DND-41 (cell line): Measurements from ENCODE around the gene PRKCE.

ENCODE experiments used
- ATAC-seq: fragments of 200-7000 bp; cut with Tn5 transposase; 3 replicates; pipeline ENCODE4 v1.9.1; 2021; ENCODE audit warnings: low read depth; ENCODE audit not compliant: insufficient read depth
- DNase-seq: peaks from one replicate; pipeline ENCODE4 v3.0.0-alpha.2; 2020
- H2AFZ ChIP-seq: 2 replicates; pipeline ENCODE4 v1.6.0; 2012; ENCODE audit warnings: low read depth, low read length
- H3K27ac ChIP-seq: 2 replicates; pipeline ENCODE4 v1.5.1; 2012; ENCODE audit warnings: low read length, inconsistent platforms
- H3K27me3 ChIP-seq: fragments of 200-600 bp; sonication (generic); 2 replicates; pipeline ENCODE4 v1.6.0; 2012; ENCODE audit warnings: low read length, mild to moderate bottlenecking, inconsistent platforms; ENCODE audit not compliant: insufficient read depth, poor library complexity
- H3K36me3 ChIP-seq: 2 replicates; pipeline ENCODE4 v1.5.1; 2012; ENCODE audit warnings: low read length, inconsistent platforms; ENCODE audit not compliant: insufficient read depth
- H3K4me1 ChIP-seq: 2 replicates; pipeline ENCODE4 v1.5.1; 2012; ENCODE audit warnings: mild to moderate bottlenecking, low read length; ENCODE audit not compliant: insufficient read depth
- H3K4me2 ChIP-seq: 2 replicates; pipeline ENCODE4 v1.6.0; 2012; ENCODE audit warnings: mild to moderate bottlenecking, moderate library complexity, low read length, inconsistent platforms; ENCODE audit not compliant: insufficient read depth
- H3K4me3 ChIP-seq, 2 experiments: fragments of 200-600 bp in 1 of 2; shearing (Covaris generic) in 1 of 2; 2 replicates each; pipeline ENCODE4 v1.5.1; 2012 to 2016; ENCODE audit warnings: inconsistent platforms in 2 of 2, low read length in 2 of 2, mild to moderate bottlenecking in 2 of 2, low read depth in 1 of 2, moderate library complexity in 1 of 2
- H3K79me2 ChIP-seq: 2 replicates; pipeline ENCODE4 v1.6.0; 2012; ENCODE audit warnings: low read length, inconsistent platforms; ENCODE audit not compliant: insufficient read depth
- H3K9ac ChIP-seq: 2 replicates; pipeline ENCODE4 v1.6.0; 2012; ENCODE audit warnings: low read depth, mild to moderate bottlenecking, inconsistent platforms, low read length, moderate library complexity
- H3K9me3 ChIP-seq: 2 replicates; pipeline ENCODE4 v1.5.1; 2012; ENCODE audit warnings: low read length, moderate library complexity, mild to moderate bottlenecking, inconsistent platforms; ENCODE audit not compliant: insufficient read depth, severe bottlenecking
- H4K20me1 ChIP-seq: 2 replicates; pipeline ENCODE4 v1.6.0; 2012; ENCODE audit warnings: low read length; ENCODE audit not compliant: insufficient read depth
- EZH2 ChIP-seq: IDR thresholded peaks from 3 replicates; pipeline ENCODE4 v1.6.1; 2012; ENCODE audit warnings: borderline replicate concordance, low read depth, mild to moderate bottlenecking, moderate library complexity, low read length, inconsistent platforms; ENCODE audit not compliant: severe bottlenecking
- TF ChIP-seq, protein P1 (sequence below): IDR thresholded peaks from 2 replicates; pipeline ENCODE4 v1.5.1; 2012; ENCODE audit warnings: borderline replicate concordance, low read length, moderate library complexity, mild to moderate bottlenecking; ENCODE audit not compliant: poor library complexity, severe bottlenecking; ENCODE audit errors: extremely low read depth

The PRKCE gene

GRCh38 chr2:45820048-45820447 lies 168.6 kb downstream of the PRKCE start:
- H3K27ac ChIP-seq, result no peak overlapping the region

GRCh38 chr2:45821558-45822271 lies 170.2 kb downstream of the PRKCE start:
- Histone ChIP-seq H3K4me3 (no peak overlapping the region), H3K36me3 (no peaks in the 10 kb centered on the region), H3K4me1 (peaks cover 25% of the 10 kb centered on the region), H2AFZ (no peak overlapping the region), H3K4me2 (no peak overlapping the region), H3K9ac (no peak overlapping the region), H4K20me1 (no peaks in the 10 kb centered on the region), H3K27ac (no peak overlapping the region), H3K79me2 (no peaks in the 10 kb centered on the region), H3K9me3 (no peaks in the 10 kb centered on the region), H3K27me3 (no peaks in the 10 kb centered on the region)
- TF ChIP-seq, protein P1, sequence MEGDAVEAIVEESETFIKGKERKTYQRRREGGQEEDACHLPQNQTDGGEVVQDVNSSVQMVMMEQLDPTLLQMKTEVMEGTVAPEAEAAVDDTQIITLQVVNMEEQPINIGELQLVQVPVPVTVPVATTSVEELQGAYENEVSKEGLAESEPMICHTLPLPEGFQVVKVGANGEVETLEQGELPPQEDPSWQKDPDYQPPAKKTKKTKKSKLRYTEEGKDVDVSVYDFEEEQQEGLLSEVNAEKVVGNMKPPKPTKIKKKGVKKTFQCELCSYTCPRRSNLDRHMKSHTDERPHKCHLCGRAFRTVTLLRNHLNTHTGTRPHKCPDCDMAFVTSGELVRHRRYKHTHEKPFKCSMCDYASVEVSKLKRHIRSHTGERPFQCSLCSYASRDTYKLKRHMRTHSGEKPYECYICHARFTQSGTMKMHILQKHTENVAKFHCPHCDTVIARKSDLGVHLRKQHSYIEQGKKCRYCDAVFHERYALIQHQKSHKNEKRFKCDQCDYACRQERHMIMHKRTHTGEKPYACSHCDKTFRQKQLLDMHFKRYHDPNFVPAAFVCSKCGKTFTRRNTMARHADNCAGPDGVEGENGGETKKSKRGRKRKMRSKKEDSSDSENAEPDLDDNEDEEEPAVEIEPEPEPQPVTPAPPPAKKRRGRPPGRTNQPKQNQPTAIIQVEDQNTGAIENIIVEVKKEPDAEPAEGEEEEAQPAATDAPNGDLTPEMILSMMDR, result no peak
- TF ChIP-seq EZH2, result no peak
- ATAC-seq (no peak), DNase-seq (no peak)

More at GRCh38 chr2:45820048-45820447, 168.6 kb downstream of the PRKCE start:
- Histone ChIP-seq H3K9me3 (no peaks in the 10 kb centered on the region), H4K20me1 (no peaks in the 10 kb centered on the region), H3K79me2 (no peaks in the 10 kb centered on the region), H3K9ac (no peak overlapping the region), H3K27me3 (no peaks in the 10 kb centered on the region), H3K36me3 (no peaks in the 10 kb centered on the region), H3K4me1 (peaks cover 9% of the 10 kb centered on the region), H3K4me2 (no peak overlapping the region), H2AFZ (no peak overlapping the region), H3K4me3 (no peak overlapping the region)
- no peak for TF ChIP-seq EZH2
- TF ChIP-seq, protein P1, result no peak
- DNase-seq, result no peak
- ATAC-seq, result no peak

GRCh38 chr2:45822272-45822630 lies 170.8 kb downstream of the PRKCE start:
- H3K27ac ChIP-seq, result no peak overlapping the region
- peaks cover 30% of the 10 kb centered on the region for H3K4me1 ChIP-seq
- TF ChIP-seq EZH2, result no peak
- TF ChIP-seq, protein P1, result no peak
- H2AFZ ChIP-seq, result no peak overlapping the region
- no peak overlapping the region for H3K4me3 ChIP-seq
- no peaks in the 10 kb centered on the region for H3K27me3 ChIP-seq
- H3K9me3 ChIP-seq, result no peaks in the 10 kb centered on the region
- no peak overlapping the region for H3K9ac ChIP-seq
- H3K79me2 ChIP-seq, result no peaks in the 10 kb centered on the region
- no peaks in the 10 kb centered on the region for H4K20me1 ChIP-seq
- no peaks in the 10 kb centered on the region for H3K36me3 ChIP-seq
- no peak overlapping the region for H3K4me2 ChIP-seq
- ATAC-seq (no peak), DNase-seq (no peak)
